Stimulated activated CD4-positive, alpha-beta T cell treated with anti-CD3 and anti-CD28 coated beads, Interleukin-1b, Interleukin-23, amount 100 ng/mL, for 4 hours (primary cell): ENCODE results near the gene CYP4F3.
"Not testable (repeated sequence)": the region's sequence is repeated elsewhere in the genome, so short reads cannot be mapped to it uniquely, and the experiment has no call there.

Experiments
- DNase-seq, 2 donors: peaks; one replicate each; pipeline ENCODE4 v3.0.0-alpha.2; 2020; ENCODE audit warnings: low read depth in 2 of 2

CYP4F3 gene

DNA sequence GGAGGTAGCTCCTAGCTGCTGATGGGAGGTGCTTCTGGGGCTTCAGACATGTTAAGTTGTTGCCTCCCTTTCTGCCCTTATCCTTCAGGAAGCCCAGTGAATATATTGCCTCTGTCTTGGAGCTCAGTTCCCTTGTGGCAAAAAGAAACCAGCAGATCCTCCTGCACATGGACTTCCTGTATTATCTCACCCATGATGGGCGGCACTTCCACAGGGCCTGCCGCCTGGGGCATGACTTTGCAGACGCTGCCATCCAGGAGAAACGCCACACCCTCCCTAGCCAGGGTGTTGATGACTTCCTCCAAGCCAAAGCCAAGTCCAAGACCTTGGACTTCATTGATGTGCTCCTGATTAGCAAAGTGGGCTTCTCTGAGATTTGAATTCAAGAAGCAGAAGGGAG, 26.2 kb downstream of the CYP4F3 start:
- DNase-seq: no peak

DNA sequence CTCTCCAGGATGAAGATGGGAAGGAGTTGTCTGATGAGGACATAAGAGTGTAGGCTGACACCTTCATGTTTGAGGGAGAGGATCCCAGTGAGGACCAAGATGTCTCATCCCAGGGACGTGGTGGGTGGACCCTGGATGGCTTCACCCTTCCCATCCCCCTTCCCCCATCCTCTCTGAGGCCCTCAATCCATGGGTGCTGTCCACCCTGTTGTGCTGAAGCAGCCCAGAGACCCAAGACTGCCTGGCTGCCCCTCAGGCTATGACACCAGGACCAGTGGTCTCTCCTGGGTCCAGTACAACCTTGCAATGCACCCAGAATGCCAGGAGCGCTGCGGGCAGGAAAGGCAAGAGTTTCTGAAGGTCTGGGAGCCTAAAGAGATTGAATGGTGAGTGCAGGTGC, 28.7 kb downstream of the CYP4F3 start:
- DNase-seq: no peak

DNA sequence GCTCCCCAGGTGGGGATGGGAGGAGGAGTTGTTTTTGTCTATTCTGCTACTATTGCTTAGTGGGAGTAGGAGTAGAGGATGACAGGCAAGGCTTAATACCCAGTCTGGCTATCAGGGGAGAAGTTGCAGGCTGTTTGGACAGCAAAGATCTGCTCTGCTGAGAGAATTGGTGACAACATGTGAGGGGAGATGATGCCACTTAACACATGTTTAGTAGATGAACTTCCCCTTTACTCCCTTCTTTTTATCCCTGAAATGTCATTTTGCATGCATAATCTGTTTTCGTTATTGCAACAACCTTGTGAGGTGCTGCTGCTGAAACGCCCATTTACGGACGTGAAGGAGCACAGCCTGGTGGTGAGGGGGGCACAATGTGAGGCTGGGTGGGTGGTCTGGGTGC, 29.2 kb downstream of the CYP4F3 start:
- DNase-seq: no peak

DNA sequence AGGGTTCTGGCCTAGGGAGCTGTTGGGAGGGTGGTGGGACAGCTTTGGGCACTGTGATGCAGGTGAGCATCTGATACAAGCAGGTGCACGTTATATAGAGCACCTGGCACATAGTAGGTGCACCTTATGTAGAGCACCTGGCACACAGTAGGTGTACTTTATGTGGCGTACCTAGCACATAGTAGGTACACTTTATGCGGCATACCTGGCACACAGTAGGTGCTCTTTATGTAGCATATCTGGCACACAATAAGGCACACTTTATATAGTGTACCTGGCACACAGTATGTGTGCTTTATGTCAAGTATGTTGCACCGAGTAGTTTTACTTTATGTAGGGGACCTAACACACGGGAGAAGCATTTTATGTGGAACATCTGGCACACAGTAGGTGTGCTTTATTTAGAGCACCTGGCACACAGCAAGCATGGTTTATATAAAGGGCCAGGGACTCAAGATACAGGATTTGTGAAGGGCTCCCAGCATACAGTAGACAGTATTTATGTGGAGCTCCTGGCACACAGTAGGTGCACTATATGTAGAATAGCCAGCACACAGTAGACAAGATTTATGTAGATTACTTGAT, 30.6 kb downstream of the CYP4F3 start:
- no peak for DNase-seq

DNA sequence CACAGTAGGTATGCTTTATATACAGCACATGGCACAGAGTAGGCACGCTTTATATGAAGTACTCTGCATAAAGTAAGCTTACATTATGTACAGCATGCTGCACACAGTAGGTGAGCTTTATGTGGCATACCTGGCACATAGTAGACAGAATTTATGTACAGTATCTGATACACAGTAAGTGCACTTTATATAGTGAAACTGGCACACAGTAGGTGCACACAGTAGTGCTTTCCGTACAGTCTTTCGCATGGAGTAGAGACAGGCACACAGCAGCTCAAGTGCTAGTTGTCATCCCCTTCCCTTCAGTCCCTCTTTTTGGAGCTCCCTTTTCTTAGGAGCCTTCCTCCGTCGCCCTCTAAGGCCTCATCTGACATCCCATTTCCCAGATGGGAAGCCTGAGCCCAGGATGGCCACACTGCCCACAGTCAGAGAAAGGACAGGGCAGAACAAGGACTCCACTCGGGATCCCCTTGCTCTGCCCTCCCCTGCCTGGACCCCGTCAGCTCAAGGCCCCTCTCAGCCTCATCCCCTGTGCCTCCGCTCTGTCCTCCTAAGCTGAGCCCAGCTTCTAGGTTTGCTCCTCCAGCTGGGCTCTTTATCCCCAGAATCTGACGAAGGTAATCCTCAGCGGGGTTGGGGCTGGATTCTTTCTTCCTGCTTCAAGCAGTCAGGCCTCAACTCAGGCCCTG, 31.3 kb downstream of the CYP4F3 start:
- no peak for DNase-seq

DNA sequence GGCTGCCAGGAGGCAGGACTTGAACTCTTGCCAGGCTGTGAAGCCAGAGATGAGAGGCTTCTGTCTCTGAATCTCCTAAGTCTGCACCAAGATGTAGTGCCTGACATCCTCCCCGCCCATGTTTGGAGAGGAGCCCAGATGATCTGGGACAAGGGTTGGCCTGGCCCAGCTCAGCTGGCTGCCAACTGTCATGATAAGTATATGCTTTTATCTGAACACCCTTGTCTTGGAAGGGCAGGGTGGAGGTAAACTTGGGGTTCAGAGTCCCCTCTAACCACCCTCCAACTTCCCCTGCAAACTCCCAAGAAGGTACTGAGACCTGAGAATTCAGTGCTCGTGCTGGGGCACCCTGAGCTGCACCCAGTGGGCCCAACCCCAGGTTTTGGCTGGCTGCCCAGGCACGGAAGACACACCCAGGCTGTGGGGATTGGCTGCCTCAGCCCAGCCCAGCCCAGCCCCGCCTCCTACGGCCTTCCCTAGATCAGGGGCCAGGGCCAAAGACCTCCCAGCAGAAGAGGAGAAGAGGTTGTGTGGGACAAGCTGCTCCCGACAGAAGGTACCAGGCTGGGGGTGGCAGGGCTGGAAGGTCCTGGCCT, 32.0 kb downstream of the CYP4F3 start, which contains the start of gene CYP4F12:
CYP4F12 (plus strand) TSS at position 508 of the 596 bp plus-strand sequence. CDS start 443 bp downstream, outside the sequence.
- DNase-seq: peak in 1 of 2 donors; percentile 7

DNA sequence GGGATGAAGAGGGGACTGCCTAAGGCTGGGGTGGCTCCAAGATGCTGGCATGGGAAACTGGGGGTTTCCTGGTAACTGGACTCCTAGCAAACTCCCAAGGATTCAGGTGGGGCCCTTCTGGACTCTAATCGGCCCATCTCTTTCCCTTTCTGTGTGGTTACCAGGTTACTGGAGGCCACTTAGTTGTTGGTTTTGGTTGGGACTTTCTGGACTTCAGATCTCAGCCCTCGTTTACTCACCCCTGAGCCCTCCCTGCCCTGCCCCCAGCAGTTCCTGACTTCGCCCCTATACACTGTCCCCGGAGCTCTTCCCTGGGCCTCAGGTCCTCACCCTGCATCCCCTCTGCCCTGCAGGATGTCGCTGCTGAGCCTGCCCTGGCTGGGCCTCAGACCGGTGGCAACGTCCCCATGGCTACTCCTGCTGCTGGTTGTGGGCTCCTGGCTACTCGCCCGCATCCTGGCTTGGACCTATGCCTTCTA, 32.5 kb downstream of the CYP4F3 start:
- DNase-seq: no peak

DNA sequence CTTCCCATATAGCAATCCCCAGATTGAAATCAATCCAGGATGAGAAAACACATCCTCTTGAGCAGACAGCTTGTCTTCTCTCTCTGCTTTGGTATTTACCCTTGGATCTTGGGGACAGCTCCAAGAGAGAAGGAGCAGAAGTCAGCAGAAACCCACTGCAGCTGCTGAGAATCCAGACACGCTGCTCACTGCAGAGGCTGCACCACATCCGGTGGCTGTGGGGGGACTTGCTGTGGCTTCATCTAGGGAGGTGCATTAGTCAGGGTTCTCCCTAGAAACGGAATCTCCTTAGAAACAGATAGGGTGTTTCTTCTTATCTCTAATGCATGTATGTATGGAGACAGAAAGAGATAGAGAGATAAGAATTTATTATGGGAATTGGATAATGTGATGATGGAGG, 34.9 kb downstream of the CYP4F3 start:
- DNase-seq: no peak

DNA sequence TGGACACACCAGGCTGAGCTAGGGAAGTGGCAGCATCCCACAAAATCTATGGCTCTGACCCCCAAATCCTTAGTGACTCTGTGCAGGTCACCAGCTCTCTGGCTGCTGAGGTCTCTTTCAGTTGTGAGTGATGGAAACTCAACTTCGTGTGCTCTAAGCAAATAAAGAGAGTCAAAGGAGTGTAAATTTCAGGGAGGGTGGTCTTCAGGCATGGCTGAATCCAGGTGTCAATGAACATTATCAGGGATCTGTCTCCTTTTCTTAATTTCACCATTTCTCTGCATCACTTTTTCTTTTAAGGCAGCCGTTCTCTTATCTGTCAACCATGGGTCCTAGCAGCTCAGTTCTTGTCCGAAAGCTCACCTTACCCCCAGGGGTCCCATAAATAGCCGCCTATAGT, 38.4 kb downstream of the CYP4F3 start:
- DNase-seq: no peak

DNA sequence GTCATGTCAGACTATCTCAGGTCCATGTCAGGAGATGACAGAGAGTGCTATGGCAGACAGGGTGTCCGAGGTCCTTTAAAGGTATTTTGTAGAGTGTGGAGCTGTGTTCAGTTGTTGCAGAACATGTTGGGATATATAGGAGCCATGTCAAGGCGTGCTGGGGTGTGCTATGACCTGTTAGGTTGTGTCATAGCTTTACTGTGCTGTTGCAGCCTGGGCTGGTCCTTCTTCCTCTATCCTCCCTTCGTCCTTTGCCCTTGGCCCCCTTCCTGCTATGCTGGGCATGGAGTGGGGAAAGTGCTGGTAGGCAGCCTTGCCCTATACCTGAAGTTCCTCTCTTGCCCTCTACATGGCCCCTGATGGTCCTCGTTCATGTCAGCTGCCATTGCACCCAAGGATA, 39.2 kb downstream of the CYP4F3 start:
- not testable (repeated sequence) for DNase-seq

DNA sequence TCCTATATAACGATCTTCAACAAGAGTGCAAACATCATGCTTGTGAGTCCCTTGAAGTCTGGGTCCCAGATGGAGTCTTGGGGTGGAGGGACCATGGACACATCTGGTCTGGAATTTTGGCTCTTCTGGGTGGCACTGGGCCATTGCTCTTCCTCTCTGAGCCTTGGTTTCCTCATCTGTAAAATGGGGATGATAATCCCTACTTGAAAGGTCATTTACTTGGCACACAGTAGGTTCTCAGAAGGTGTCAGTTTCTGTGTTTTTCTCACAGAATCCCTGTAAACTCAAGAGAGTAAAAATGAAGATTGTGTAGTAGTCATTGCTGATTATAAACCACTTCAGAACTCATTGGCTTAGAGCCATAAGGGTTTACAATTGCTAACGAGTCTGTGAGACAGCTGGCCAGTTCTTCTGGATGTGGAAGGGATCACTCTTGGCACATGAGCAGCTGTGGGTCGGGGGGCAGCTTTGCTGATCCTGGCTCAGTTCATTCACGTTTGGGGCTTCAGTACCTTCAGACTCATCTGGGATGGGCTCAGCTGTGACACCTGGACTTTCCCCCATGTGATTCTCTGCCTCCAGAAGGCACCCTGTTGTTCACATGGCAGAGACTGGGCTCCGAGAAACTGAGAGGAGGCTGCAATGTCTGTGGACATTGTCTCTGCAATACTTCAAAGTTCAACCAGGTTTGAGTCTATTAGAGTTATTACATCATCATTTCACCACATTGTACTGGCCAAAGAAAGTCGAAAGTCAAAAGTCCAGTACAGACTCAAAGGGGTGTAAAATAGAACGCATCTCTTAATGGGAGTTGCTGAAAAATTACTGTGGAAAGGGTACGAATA, 40.0 kb downstream of the CYP4F3 start:
- no peak for DNase-seq

DNA sequence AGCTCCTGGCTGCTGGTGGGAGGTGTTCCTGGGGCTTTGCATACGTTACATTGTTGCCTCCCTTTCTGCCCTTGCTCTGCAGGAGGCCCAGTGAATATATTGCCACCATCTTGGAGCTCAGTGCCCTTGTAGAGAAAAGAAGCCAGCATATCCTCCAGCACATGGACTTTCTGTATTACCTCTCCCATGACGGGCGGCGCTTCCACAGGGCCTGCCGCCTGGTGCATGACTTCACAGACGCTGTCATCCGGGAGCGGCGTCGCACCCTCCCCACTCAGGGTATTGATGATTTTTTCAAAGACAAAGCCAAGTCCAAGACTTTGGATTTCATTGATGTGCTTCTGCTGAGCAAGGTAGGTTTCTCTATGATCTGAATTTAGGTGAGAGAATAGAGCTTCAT, 42.7 kb downstream of the CYP4F3 start:
- no peak for DNase-seq

DNA sequence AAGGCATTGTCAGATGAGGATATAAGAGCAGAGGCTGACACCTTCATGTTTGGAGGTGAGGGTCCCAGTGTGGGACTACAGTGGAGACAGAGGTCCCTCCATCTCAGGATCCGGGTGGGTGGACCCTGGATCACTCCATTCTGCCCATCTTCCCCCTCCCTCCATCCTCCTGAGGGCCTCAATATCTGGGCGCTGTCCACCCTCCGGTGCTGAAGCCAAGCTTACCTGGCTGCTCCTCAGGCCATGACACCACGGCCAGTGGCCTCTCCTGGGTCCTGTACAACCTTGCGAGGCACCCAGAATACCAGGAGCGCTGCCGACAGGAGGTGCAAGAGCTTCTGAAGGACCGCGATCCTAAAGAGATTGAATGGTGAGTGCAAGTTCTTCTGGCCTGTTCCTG, 44.1 kb downstream of the CYP4F3 start:
- no peak for DNase-seq

DNA sequence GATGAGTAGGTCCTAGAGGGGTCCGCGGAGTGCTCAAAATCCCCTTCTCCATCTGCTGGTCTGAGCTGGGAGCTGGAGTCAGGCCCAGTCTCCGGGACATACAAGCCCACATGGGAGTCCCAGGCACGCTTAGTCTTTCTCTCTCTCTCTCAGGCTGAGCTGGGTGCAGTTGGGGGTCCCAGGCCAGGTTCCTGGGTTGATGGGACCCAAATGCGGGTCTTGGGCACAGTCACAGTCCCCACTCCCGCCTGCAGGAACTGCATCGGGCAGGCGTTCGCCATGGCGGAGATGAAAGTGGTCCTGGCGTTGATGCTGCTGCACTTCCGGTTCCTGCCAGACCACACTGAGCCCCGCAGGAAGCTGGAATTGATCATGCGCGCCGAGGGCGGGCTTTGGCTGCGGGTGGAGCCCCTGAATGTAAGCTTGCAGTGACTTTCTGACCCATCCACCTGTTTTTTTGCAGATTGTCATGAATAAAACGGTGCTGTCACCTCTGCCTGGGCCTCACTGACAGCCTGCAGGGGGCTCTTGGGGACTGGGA, 56.0 kb downstream of the CYP4F3 start:
- no peak for DNase-seq

DNA sequence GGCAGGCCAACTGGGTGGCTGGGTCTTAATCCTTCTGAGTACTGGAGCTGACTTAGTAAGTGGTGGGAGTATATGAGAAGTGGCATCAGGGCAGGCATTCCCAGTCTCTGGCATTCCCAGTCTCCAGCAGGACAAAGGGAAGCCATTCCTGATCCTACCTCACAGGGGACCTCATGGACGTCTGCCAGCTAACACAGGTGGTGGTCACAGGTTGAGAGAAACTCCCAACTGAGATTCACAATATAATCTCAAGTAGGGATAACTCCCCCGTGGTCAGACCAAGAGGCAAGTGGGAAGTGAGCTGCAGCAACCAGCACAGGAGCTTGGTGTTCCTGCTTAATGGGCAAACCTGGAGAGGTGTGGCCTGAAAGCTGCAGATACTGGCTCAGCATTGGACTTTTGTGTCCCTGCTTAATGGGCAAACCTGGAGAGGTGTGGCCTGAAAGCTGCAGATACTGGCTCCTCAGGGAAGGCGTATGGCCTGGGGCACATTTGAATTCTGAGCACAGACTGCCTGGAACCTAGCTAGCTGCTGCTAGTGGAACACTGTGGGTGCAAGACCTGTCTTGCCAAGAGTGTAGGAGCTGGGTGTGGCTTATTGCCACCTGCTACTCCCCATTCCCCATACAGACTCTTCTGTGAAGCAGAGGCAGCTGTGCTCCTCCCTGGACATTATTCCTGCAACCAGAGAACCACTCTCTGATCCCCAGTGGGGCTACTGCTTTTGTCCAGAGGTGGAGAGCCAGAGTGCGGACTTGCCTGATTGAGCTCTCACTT, 61.2 kb downstream of the CYP4F3 start:
- no peak for DNase-seq

DNA sequence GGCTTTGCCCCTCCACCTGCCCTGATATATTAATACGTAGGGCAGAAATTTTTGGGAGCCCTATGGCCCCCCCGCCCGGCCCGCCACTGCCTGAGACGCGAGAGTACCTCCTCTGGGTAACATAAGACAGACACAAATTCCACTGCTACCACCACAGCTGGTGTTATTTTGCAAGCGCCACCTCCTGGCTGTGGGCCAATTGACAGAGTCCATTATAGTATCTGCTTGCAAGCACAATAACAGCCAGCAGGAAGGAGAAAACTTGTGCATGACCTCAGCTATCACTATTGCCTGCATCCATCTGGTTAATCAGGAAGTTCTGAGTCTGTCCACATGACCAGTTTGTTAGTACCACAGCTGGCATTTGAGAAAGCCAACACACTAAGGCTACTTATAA, 61.8 kb downstream of the CYP4F3 start:
- DNase-seq: no peak
